Erythroblast (primary cell): ENCODE results near the gene RAX2.

ENCODE experiments used
- DNase-seq, 2 experiments: peaks; one replicate each; lab custom pipeline; 2025; lab: John Stamatoyannopoulos, UW
- GATA1 ChIP-seq: IDR thresholded peaks from 2 replicates; pipeline ENCODE4 v1.6.1; 2011; ENCODE audit warnings: low read depth, mild to moderate bottlenecking, control low read depth, low read length, moderate library complexity
- POLR2A ChIP-seq: IDR thresholded peaks from 2 replicates; pipeline ENCODE4 v1.6.1; 2011; ENCODE audit warnings: mild to moderate bottlenecking, low read length

RAX2 gene

GRCh38 chr19:3725121-3725520 is 46.9 kb downstream of the RAX2 start:
- no peak for TF ChIP-seq POLR2A
- TF ChIP-seq GATA1: no peak
- DNase-seq: no peak

GRCh38 chr19:3723883-3724282 is 48.1 kb downstream of the RAX2 start:
- TF ChIP-seq POLR2A (no peak), GATA1 (no peak)
- no peak for DNase-seq

DNA sequence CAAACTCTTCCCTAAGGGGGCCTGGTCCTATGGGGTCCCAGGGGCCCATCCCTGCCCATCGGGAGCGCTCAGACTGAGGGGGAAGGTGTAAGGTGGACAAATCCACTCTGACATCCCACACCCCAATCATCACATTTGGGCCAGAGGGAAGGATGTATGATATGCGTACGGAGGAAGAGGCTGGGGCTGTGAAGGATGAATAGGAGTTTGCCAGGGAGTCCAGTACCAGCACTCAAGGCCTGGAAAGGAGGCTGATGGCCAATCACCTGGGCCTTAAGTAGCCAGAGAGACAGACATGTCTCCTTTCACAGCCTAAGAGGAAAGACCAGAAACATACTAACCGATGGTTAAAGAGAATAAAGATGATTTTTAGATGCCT is 48.9 kb downstream of the RAX2 start:
- DNase-seq: no peak
- TF ChIP-seq GATA1 (no peak), POLR2A (no peak)

GRCh38 chr19:3722443-3723109 is 49.5 kb downstream of the RAX2 start:
- DNase-seq: no peak
- TF ChIP-seq POLR2A (no peak), GATA1 (no peak)

DNA sequence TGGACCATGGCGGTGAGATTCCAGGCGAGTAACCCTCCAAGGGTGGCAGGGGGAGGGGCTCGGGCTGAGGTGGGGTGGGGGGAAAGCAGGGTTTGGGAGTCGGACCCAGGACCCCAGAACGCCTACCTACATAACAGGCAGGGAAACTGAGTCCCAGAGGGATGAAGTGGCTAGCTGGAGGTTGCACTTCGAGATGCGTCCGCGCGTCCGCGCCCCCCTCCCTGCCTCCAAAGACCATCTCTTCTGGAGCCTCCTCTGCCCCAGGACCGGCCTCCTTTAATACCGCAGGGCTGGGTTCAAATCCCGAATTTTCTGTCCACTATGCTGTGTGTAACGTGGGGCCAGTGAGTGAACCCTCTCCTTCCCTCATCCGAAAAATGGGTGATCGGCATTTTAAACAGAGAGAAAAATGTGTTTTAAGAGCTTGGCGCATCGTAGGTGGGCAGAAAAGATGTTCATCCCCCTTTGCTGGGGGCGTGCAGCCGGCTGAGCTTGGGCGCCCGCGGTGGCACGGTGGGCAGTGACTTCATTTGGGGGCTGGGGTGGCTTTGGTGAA is 50.1 kb downstream of the RAX2 start:
- TF ChIP-seq POLR2A (no peak), GATA1 (no peak)

DNA sequence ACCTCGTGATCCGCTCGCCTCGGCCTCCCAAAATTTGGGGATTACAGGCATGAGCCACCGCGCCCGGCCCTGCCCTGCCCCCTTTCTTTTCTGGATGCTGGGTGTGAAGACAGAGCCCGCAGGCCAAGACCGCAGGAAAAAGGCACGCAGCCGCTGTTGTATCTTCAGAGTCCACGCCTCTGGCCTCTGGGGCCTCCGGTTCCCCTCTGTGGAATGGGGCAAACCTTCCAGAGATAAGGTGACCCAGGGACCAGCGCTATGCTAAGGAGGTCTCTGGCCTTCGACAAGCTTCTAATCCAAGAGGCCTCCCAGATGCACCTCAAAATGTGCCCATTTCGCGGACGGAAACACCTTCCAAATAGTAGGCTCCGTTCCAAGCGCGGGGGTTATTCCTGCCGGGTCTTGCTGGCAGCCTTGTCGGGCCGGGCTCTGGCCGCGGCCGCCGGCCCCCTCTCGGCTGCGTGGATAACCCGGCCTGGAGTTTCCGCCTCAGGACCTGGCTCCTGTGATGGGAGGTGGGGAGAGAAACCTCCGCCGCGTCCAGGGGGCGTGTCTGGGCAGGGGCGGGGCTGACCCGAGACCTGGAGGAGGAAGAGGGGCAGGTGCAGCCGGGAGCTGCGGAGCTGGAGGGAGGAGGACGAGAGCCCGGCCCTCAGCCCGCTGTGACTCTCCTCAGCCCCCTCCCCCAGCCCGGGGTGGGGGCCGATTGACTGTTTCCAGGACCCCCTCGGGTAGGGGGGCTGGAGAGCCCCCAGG is 50.7 kb downstream of the RAX2 start:
- TF ChIP-seq POLR2A (no peak), GATA1 (no peak)
- DNase-seq: peak; percentile 71

More for the DNA sequence above, 50.1 kb downstream of the RAX2 start:
- DNase-seq: no peak

GRCh38 chr19:3720349-3720917 is 51.6 kb downstream of the RAX2 start:
- TF ChIP-seq GATA1: no peak
- TF ChIP-seq POLR2A: no peak

DNA sequence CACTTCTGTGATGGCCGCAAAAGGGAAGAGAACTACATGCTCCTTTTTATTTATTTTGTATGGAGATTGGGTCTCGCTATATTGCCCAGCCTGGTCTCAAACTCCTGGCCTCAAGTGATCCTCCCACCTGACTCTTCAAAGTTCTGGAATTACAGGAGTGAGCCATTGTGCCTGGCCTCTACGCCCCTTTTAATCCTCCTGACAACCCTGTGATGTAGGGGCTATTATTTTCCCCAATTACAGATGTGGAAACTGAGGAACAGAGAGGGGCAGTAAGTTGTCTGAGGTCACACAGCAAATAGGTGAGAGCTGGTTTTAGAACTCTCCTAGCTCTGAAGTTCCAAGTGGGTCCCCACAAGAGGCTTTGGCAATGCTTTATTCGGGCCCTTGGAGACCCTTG is 52.2 kb downstream of the RAX2 start:
- DNase-seq: no peak
- TF ChIP-seq POLR2A (no peak), GATA1 (no peak)

More at GRCh38 chr19:3720349-3720917, 51.6 kb downstream of the RAX2 start:
- DNase-seq: no peak
